Hindlimb muscle (tissue), 1 donor: Measurements from ENCODE around the gene ZC3H11A. TPM values are rescaled to one million over a fixed set of nuclear protein-coding genes. Genes with fewer than 3 reads are reported as not detected.
"Not testable (repeated sequence)": the region's sequence is repeated elsewhere in the genome, so short reads cannot be mapped to it uniquely, and the experiment has no call there.

Experiments
- DNase-seq: peaks from one replicate; pipeline ENCODE4 v3.0.0-alpha.2; 2013
- polyA plus RNA-seq: library from polyadenylated mRNA; unstranded; fragments of 120-200 nt; gene quantifications from one replicate; pipeline ENCODE4 v1.2.1, GENCODE V29; 2013; ENCODE audit not compliant: insufficient read length

The ZC3H11A gene
- 82.4 TPM for polyA plus RNA-seq

DNA sequence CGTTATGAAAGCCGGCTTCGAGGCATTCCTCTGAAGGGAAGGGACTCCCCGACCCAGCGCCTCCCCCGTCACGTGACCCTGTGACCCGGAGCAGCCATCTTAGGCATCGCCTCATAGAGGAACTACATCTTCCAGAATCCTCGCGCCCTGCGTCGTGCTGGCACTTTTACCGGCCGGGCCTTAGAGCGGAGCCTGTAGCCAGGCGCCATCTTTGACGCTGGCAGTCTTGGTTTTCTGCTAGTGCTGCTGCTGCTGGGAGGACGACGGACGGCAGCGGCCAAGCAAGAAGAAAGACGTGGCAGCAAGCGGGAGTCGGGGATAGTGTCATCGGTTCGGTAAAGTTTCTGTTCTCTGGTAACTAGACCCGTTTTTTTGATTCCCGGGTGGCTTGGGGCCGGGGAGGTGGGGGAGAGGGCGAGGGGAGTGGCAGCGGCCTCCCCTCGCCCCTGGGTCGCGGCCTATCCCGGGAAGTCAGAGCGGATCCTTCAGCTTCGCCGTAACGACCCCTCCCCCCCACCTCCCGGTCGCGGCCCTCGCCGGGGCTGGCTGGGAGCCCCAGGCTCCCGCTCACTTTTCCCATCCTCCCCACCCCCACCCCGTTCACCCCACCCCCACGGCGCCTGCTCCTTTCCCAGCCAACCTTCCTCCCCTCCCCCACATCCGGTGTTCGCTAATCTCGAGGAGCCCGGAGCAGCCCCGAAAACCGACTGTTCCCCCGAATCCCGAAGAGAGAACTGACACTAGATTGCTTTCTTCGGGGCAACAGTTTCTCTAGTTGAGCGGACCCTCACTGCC is at the start of gene ZC3H11A, which contains the start of gene ZBED6:
TSS of gene ZC3H11A (plus strand) at position 183 of the 795 bp plus-strand sequence. CDS start 21,448 bp downstream, outside the sequence.
TSS of gene ZBED6 (plus strand) at position 183 of the 795 bp plus-strand sequence. CDS start 1,900 bp downstream, outside the sequence.
- peak; percentile 97 for DNase-seq

DNA sequence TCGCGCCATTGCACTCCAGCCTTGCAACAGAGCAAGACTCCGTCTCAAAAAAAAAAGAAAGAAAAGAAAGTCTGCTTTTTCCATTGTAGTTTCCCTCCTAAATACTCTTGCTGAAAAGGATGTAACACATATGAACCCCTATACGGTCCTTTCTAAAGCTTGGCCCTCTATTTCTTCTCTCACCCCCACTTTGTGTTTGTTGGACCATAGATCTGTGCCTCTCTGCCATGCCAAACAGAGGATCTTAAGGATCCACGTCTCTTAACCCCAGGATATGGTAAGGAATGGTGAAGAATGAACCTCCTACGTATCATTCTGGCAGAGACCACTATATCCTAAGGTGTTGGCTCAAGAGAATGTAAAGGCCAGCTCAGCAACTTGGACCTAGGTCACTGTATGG is 49.1 kb upstream of the ZC3H11A start:
- no peak for DNase-seq

DNA sequence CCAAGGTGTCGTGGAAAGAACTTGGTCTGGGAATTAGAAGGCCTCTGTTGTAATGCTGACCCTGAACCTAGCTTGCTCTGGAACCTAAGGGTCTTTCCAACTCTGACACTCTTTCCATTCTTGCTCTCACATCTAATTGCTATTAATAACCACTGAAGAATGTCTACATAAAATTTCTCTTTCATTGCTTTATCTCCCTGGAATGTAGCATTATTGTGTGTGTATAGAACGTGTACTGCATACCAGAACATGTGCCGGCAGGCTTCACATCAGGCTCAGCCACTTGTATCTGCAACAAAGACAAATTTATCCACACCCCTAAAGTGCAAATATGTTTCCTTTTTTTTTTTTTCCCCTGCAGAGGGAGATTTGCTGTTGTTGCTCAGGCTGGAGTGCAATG is 44.4 kb upstream of the ZC3H11A start:
- DNase-seq: no peak

DNA sequence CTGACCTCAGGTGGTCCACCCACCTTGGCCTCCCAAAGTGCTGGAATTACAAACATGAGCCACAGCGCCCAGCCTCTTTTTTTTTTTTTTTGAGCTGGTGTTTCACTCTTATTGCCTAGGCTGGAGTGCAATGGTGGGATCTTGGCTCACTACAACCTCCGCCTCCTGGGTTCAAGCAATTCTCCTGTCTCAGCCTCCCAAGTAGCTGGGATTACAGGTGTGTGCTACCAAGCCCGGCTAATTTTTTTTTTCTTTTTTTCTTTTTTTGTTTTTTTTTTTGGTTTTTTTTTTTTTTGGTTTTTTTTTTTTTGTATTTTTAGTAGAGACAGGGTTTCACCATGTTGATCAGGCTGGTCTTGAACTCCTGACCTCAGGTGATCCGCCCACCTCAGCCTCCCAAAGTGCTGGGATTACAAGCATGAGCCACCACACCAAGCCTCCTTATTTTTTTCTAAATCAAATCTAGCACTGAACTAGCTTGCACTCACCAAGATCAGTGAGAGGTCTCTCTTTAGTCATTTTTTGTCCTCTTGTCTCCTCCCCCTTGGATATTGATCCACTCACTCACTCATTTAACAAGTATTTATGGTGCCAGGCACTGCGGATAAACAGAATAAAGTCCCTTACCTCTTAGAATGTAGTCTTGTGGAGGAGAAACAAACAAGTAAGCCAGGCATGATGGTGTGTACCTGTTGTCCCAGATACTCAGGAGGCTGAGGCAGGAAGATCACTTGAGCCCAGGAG is 43.6 kb upstream of the ZC3H11A start:
- DNase-seq: not testable (repeated sequence)

DNA sequence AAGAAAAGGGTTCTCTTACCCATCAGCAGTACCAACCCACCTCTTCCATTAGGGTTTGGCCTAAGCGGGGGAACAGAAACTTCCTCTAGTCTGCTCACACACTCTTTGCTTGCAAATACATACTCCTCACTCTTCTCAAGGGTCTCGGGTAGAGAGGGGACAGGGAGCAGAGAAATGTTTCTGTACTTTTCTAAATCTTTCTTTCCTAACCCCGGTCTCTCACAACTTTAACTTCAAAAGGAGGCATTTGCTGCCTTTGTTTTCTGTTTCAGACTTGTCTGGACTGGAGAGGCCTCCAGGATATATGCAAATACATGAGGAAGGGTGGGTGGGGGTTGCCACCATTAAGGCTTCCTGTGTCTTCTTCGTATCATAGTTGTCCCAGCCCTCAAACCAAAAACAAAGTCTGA is 41.0 kb upstream of the ZC3H11A start:
- no peak for DNase-seq

DNA sequence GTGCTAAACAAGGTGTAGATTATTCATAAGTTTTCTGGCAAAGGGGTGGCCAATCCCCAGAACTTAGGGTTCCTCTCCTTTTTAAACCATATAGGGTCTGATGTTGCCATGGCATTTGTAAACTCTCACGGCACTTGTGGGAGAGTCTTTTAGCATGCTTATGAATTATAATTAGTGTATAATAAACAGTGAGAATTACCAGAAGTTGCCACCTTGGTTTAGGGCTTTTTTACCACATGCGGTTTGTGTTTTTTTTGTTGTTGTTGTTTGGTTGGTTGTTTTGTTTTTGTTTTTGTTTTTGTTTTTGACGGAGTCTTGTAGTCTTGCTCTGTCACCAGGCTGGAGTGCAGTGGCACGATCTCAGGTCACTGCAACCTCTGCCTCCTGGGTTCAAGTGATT is 39.4 kb upstream of the ZC3H11A start:
- no peak for DNase-seq

DNA sequence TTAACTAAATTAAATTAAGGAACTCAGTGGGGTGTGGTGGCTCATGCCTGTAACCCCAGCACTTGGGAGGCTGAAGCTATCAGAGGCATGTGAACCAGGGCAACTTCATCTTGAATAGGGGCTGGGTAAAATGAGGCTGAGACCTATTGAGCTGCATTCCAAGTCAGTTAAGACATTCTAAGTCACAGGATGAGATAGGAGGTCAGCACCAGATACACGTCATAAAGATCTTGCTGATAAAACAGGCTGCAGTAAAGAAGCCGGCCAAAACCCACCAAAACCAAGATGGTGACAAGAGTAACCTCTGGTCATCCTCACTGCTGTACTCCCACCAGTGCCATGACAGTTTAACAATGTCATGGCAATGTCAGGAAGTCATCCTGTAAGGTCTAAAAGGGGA is 36.7 kb upstream of the ZC3H11A start:
- DNase-seq: not testable (repeated sequence)

DNA sequence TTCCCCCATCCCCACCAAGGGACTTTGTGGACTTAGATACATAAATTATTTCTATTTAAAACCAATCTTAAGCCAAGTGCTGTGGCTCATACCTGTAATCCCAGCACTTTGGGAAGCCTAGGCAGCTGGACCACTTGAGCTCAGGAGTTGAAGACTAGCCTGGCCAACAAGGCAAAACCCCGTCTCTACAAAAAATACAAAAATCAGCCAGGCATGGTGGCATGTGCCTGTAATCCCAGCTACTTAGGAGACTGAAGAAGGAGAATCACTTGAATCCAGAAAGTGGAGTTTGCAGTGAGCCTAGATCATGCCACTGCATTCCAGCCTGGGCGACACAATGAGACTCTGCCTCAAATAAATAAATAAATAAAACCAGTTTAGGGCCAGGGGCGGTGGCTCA is 34.9 kb upstream of the ZC3H11A start:
- DNase-seq: no peak

DNA sequence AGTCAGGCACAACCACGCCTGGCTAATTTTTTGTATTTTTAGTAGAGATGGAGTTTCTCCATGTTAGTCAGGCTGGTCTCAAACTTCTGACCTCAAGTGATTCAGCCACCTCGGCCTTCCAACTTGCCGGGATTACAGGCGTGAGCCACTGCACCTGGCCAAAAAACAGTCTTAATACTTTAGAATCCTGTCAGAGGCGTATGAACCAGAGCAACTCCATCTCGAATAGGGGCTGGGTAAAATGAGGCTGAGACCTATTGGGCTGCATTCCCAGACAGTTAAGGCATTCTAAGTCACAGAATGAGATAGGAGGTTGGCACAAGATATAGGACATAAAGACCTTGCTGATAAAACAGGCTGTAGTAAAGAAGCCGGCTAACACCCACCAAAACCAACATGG is 33.5 kb upstream of the ZC3H11A start:
- DNase-seq: not testable (repeated sequence)

DNA sequence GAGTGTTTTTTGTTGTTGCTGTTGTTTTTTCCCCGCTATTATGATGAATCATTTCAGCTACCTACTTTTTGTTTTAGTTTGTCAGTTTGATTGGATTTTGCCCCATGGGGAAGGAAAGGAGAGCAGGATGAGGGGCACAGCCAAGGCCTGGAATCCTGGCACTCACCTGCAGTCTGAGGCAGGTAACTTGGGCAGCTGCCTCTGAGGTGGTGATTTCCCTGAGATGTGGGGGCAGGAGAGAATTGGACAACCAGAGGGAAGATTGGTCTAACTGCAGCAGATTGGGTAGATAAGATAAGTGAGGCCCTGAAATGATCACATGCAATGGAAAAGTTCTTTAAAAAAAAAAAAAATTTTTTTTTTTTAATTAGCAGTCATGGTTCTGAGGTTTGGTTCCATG is 31.9 kb upstream of the ZC3H11A start:
- DNase-seq: no peak

DNA sequence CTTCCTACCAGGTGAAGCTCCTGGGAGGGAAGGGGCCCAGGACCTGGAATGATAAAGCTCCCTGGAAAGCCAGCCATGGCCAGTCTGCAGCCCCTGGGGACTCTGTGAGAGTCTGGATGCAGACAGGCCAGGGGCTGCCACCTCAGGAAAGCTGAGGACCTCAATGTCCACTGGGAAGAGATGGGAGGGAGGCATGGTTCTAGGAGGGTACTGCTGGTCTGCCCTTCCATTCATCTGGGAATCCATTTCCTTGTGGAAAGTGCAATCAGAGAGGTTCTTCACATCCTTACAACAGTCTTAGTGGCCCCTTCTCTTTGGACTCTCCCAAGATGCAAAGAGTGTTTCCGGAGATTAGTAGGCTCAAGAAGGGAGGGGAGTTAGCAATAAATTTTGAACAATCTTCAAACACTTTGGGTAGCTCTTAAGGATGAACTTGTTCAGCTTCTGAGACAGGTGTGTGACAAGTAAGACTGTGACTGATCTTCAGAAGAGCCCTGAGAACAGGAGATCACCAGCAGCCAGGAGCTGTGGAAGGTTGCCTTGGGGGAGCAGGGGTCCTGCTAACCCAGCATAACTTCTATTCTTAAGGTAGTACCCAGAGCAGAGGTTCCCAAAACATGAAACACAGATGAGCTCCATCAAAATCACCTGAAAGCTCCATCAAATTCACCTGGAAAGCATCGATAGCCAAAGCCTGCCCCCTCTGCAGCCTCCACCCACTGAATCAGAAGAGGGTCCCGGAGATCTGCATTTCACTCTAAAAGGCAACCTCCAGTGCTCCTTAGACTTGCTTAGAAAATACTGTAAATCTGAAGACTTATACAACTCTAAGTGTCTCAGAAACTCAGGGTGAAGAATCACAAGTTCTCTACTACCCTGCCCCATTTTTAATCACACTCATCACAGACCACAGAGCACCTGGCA is 31.1 kb upstream of the ZC3H11A start:
- no peak for DNase-seq

DNA sequence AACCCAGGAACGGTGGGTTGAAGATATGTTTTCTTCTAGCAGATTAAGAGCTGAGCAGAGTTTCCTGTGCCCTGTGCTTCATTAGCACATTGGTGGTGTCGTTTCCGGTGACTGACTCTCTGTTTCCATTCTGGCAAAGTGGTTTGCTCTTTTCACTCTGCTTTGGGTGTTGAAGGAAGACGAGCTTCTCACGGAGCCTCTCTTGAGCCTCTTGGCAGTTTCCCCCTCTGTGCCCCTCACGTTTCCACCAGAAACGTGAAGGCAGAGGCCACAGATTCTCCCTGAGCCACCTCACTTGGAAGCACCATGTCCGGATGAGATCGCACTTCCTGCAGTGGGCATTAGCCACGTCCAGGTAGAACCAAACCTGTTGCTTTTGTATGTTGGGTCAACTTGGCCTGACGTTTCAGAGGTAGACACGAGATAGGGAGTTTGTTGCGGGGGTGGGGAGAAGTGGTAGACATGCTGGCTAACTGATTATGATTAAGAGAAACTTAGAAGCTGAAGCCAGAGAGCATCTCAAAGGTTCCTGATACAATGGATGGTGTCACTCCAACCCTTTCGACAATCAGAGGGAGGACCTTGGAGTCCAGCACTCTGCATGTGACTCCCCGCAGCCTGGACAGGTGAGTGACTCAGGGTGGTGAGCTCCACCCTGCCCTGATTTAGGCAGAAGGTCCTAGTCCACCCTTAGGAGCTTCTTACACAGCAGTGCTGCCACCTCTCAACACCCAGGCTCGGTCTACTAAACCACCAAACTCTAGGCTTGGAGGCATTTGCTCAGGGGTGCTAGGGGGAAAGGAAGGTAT is 30.2 kb upstream of the ZC3H11A start, which contains the start of gene LAX1:
TSS of gene LAX1 (plus strand) at position 155 of the 809 bp plus-strand sequence. CDS start at position 538, 383 bp downstream.
- no peak for DNase-seq

DNA sequence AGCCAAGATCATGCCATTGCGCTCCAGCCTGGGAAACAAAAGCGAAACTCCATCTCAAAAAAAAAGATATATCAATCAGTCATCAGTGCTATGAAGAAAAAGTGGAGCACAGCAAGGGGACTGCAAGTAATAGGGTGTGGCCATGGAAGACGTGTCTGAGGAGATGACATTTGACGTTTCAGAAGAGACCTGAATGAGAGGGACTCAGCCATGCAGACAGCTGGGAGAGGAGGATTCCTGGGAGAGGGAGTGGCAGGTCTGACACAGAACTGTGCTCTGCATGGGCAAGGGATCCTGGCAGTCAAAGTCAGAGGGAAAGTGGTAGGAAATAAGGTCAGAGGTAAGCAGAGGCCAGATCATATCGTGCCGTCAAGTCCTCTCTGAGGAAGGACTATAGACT is 27.2 kb upstream of the ZC3H11A start:
- DNase-seq: no peak

DNA sequence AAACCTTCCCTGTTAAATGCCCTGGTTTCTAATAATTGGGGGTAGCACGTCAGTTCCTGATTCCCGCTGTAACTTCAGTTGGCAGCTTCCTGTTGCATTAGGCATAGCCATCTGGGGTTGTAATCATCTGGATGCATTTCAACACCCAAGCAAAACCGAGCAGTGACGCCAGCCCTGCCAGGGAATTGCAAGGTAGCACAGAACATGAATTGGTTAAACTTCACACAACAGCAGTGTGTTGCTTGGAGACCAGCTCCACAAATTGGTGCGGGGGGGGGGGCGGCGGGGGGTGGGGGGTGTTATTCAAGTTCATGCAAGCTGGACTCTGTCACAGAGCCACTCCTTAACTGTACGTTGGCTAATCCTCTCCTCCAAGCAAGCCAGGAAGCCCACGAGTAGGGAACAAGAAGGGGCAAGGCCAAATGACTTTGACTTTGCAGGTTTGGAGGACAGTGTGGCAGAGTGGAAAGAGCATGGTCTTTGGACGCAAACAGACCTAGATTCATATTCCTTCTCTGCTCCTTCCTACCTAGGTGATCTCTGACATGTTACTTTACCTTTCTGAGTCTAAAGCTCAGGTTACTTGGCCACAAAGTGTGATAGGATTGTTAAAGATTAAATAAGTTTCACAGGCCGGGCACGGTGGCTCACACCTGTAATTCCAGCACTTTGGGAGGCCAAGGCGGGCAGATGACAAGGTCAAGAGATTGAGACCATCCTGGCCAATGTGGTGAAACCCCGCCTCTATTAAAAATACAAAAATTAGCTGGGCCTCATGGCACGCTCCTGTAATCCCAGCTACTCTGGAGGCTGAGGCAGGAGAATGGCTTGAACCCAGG is 25.7 kb upstream of the ZC3H11A start:
- DNase-seq: peak; percentile 69

DNA sequence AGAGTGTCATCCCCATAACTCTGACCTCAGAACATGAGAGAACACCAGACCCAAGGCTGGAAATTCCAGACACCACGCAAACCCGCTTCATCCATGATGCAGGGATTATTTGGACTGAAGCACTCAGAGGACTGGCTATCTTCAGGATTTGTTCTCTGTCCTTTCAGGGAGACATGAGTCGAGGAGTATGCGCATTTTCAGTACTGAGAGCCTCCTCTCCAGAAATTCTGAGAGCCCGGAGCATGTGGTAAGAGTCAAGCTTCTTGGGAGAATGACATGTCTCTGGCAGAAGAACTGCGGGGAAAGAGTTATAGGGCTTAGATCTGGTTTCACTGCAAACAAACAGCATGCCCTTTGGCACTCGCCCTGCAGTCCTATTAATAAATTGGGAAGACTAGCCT is 23.5 kb upstream of the ZC3H11A start:
- no peak for DNase-seq

DNA sequence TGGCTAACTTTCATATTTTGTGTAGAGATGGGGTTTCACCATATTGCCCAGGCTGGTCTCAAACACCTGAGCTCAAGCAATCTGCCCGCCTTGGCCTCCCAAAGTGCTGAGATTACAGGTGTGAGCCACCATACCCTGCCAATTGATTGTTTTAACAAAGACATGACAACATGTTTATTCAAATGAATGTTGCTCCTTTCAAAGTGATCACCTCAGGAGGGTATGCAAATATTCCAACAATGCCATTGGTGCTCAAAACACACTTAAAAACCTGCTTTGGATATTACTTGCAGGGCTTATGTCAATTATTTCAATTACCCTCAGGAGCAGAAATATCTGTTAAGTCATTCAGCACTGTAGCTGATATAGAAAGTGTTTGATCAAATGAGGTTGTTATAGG is 22.6 kb upstream of the ZC3H11A start:
- no peak for DNase-seq

DNA sequence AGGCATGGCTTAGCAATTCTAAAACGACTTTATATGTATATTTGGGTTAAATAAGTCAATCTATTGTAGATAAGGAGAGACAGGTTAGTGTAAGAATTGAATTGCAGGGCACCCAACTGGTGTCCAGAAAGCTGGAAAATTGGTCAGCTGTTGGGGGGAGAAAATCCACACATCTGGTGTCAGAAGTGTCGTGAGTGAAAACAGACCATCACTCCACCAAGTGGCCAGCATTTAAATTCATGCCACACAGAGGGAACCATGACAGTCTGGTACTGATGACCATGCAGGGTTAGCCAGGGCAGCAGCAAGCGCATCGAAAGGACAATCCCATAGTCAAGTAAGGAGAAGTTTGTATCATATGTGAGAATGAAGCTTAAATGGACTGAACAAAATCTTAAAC is 18.8 kb upstream of the ZC3H11A start:
- DNase-seq: no peak

DNA sequence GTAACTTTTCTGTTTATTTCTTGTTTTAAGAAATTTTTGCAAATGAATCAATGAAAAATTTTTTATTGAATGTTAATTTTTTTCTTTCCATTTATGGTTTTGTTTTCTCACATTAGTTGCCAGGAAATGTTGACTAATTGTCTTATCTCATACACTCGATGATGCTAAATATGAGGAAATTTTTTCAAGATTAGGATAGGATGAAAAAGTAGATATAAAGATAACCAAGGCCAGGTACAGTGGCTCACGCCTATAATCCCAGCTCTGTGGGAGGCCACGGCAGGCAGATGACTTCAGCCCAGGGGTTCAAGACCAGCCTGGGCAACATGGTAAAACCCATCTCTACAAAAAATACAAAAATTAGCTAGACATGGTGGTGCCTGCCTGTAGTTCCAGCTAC is 17.8 kb upstream of the ZC3H11A start:
- no peak for DNase-seq

DNA sequence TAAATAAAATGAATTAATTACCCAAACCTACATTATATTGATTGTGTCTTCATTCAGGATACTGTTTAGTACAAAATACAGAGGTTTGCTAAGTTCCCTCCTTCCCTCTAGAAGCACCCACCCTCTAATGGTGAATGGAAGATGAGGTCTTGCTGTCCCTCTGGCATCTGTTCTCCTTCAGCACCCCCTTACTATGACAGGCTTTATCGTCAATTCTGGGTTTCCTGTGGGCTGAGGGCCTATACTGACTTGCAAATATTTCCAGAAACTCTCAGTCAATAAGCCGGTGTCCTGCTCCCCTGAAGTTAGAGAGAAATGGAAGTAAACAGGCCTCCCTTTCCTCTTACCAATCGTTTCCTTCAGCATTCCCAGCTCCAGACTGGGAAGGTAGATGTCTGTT is 17.3 kb upstream of the ZC3H11A start:
- DNase-seq: no peak

DNA sequence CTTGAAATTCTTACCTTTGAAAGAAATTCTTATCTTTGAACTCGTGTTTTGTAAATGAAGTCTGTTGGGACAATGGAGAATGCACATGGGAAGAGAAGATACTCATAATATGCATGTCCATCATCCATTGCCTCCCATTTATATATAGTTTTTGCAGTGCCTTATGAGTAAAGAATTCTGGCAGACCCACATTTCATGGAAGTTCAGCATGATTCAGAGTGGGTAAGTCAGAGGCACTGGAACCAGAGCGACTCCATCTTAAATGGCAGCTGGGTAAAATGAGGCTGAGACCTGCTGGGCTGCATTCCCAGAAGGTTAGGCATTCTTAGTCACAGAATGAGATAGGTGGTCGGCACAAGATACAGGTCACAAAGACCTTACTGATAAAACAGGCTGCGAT is 16.6 kb upstream of the ZC3H11A start:
- DNase-seq: no peak

DNA sequence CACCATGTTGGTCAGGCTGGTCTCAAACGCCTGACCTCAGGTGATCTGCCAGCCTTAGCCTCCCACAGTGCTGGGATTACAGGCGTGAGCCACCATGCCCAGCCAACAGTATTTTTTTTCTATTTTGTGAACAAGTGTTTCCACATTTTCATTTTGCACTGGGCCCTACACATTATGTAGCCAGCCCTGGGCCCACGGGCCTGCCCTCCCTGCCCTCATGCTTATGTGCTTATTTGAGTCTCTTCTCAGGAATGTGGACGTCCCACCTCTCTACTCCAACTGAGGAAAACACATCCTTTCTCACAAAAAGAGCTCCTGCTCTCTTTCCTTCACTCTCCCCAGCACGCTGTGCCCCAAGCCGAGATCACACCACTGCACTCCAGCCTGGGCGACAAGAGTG is 13.5 kb upstream of the ZC3H11A start:
- DNase-seq: no peak
